Activated naive CD4-positive, alpha-beta T cell treated with anti-CD3 and anti-CD28 coated beads, Interleukin-2, amount 10 ng/mL, durations not matched to agents 7 days and 5 days (primary cell): ENCODE data around the gene CERS6.
"Not testable (repeated sequence)": the region's sequence is repeated elsewhere in the genome, so short reads cannot be mapped to it uniquely, and the experiment has no call there.

ENCODE experiments used
- CTCF ChIA-PET: fragments of 350-600 bp; sonication (Branson Sonifier 250); formaldehyde crosslinking; loops from one replicate; lab custom pipeline; 2021; ENCODE audit warnings: antibody characterized with exemption; lab: Charles Lee
- DNase-seq: peaks from one replicate; pipeline ENCODE4 v3.0.0-alpha.2; 2020
- H3K27ac Mint-ChIP-seq: one replicate; pipeline ENCODE4 v1.8.0; 2021; ENCODE audit warnings: mild to moderate bottlenecking, moderate library complexity, mixed read lengths
- H3K27me3 Mint-ChIP-seq: one replicate; pipeline ENCODE4 v1.8.0; 2021; ENCODE audit warnings: mild to moderate bottlenecking, mixed read lengths
- H3K36me3 Mint-ChIP-seq: one replicate; pipeline ENCODE4 v1.8.0; 2021; ENCODE audit warnings: mixed read lengths
- H3K4me1 Mint-ChIP-seq: one replicate; pipeline ENCODE4 v1.8.0; 2021; ENCODE audit warnings: mixed read lengths
- H3K4me3 Mint-ChIP-seq: one replicate; pipeline ENCODE4 v1.8.0; 2021; ENCODE audit warnings: mild to moderate bottlenecking, moderate library complexity, mixed read lengths
- H3K9me3 Mint-ChIP-seq: one replicate; pipeline ENCODE4 v1.8.0; 2021; ENCODE audit warnings: mixed read lengths

Gene CERS6

GRCh38 chr2:168455645-168456520, at the start of gene CERS6:
Gene CERS6 (plus strand): TSS chr2:168456272. CDS start chr2:168456449, 177 bp downstream.
- peak; percentile 91 for DNase-seq
- H3K27me3 Mint-ChIP-seq: no peaks in the 10 kb centered on the region
- H3K36me3 Mint-ChIP-seq: peaks cover 8% of the 10 kb centered on the region
- CTCF ChIA-PET: no interaction called here
- H3K4me3 Mint-ChIP-seq: no peak within 1 kb of the TSS
- H3K27ac Mint-ChIP-seq: peak within 1 kb of the TSS; percentile 82
- no peaks in the 10 kb centered on the region for H3K9me3 Mint-ChIP-seq
- peaks cover 38% of the 10 kb centered on the region for H3K4me1 Mint-ChIP-seq

- H3K27ac Mint-ChIP-seq, H3K4me3 Mint-ChIP-seq, CTCF ChIA-PET: not testable (repeated sequence)
Measured at GRCh38 chr2:168412301-168412700, 43.8 kb upstream of the CERS6 start.

GRCh38 chr2:168413101-168413500, 43.0 kb upstream of the CERS6 start:
- H3K27me3 Mint-ChIP-seq, DNase-seq, H3K27ac Mint-ChIP-seq, CTCF ChIA-PET, H3K4me3 Mint-ChIP-seq, H3K4me1 Mint-ChIP-seq: not testable (repeated sequence)
- H3K36me3 Mint-ChIP-seq: peaks cover 11% of the 10 kb centered on the region
- H3K9me3 Mint-ChIP-seq: peaks cover 37% of the 10 kb centered on the region

More at GRCh38 chr2:168412301-168412700, 43.8 kb upstream of the CERS6 start:
- DNase-seq, H3K27me3 Mint-ChIP-seq, H3K4me1 Mint-ChIP-seq: not testable (repeated sequence)
- peaks cover 44% of the 10 kb centered on the region for H3K9me3 Mint-ChIP-seq
- H3K36me3 Mint-ChIP-seq: peaks cover 11% of the 10 kb centered on the region

GRCh38 chr2:168416555-168416954, 39.5 kb upstream of the CERS6 start:
- H3K36me3 Mint-ChIP-seq: peaks cover 11% of the 10 kb centered on the region
- CTCF ChIA-PET: no interaction called here
- no peak overlapping the region for H3K27ac Mint-ChIP-seq
- no peak for DNase-seq
- H3K4me1 Mint-ChIP-seq: peaks cover 8% of the 10 kb centered on the region
- peaks cover 6% of the 10 kb centered on the region for H3K27me3 Mint-ChIP-seq
- H3K4me3 Mint-ChIP-seq: no peak overlapping the region
- H3K9me3 Mint-ChIP-seq: peaks cover 32% of the 10 kb centered on the region

- H3K4me1 Mint-ChIP-seq: peaks cover 15% of the 10 kb centered on the region
- no peak for DNase-seq
- no peak overlapping the region for H3K27ac Mint-ChIP-seq
- no peaks in the 10 kb centered on the region for H3K36me3 Mint-ChIP-seq
- no peaks in the 10 kb centered on the region for H3K27me3 Mint-ChIP-seq
- H3K9me3 Mint-ChIP-seq: peaks cover 10% of the 10 kb centered on the region
- no peak overlapping the region for H3K4me3 Mint-ChIP-seq
- CTCF ChIA-PET: no interaction called here
Measured at GRCh38 chr2:168422584-168422983, 33.5 kb upstream of the CERS6 start.

- Mint-ChIP-seq H3K27me3 (no peaks in the 10 kb centered on the region), H3K9me3 (peaks cover 10% of the 10 kb centered on the region), H3K36me3 (no peaks in the 10 kb centered on the region), H3K27ac (no peak overlapping the region), H3K4me3 (no peak overlapping the region), H3K4me1 (peaks cover 18% of the 10 kb centered on the region)
- DNase-seq: no peak
- CTCF ChIA-PET: interaction anchor here (0.6 kb wide), 1 partner anchor 250 kb away, joined by 3 read pairs; no protein-coding TSS in a partner anchor
Measured at GRCh38 chr2:168424112-168424951, 31.7 kb upstream of the CERS6 start.

- CTCF ChIA-PET: no interaction called here
- Mint-ChIP-seq H3K4me3 (no peak overlapping the region), H3K4me1 (peaks cover 18% of the 10 kb centered on the region), H3K27ac (no peak overlapping the region), H3K27me3 (peaks cover 4% of the 10 kb centered on the region), H3K9me3 (peaks cover 13% of the 10 kb centered on the region), H3K36me3 (peaks cover 2% of the 10 kb centered on the region)
- DNase-seq: no peak
Measured at GRCh38 chr2:168424971-168425370, 31.1 kb upstream of the CERS6 start.

GRCh38 chr2:168426861-168427260, 29.2 kb upstream of the CERS6 start:
- Mint-ChIP-seq H3K4me1 (peaks cover 26% of the 10 kb centered on the region), H3K4me3 (no peak overlapping the region), H3K27ac (no peak overlapping the region), H3K36me3 (peaks cover 2% of the 10 kb centered on the region), H3K27me3 (peaks cover 7% of the 10 kb centered on the region), H3K9me3 (peaks cover 10% of the 10 kb centered on the region)
- CTCF ChIA-PET: no interaction called here
- DNase-seq: no peak

GRCh38 chr2:168427451-168427850, 28.6 kb upstream of the CERS6 start:
- DNase-seq: no peak
- Mint-ChIP-seq H3K36me3 (peaks cover 2% of the 10 kb centered on the region), H3K4me3 (no peak overlapping the region), H3K27ac (no peak overlapping the region), H3K4me1 (peaks cover 29% of the 10 kb centered on the region), H3K9me3 (peaks cover 10% of the 10 kb centered on the region), H3K27me3 (peaks cover 7% of the 10 kb centered on the region)
- CTCF ChIA-PET: interaction anchor here (0.6 kb wide), 1 partner anchor 212 kb away, joined by 5 read pairs; no protein-coding TSS in a partner anchor

GRCh38 chr2:168428431-168428830, 27.6 kb upstream of the CERS6 start:
- Mint-ChIP-seq H3K9me3 (peaks cover 10% of the 10 kb centered on the region), H3K4me3 (no peak overlapping the region), H3K4me1 (peaks cover 39% of the 10 kb centered on the region), H3K36me3 (peaks cover 4% of the 10 kb centered on the region), H3K27me3 (peaks cover 7% of the 10 kb centered on the region), H3K27ac (no peak overlapping the region)
- CTCF ChIA-PET: no interaction called here
- no peak for DNase-seq

- no peak overlapping the region for H3K27ac Mint-ChIP-seq
- peaks cover 51% of the 10 kb centered on the region for H3K4me1 Mint-ChIP-seq
- CTCF ChIA-PET: interaction anchor here (0.6 kb wide), 1 partner anchor 38 kb away, joined by 3 read pairs; no protein-coding TSS in a partner anchor
- H3K36me3 Mint-ChIP-seq: peaks cover 5% of the 10 kb centered on the region
- no peak for DNase-seq
- peaks cover 3% of the 10 kb centered on the region for H3K9me3 Mint-ChIP-seq
- H3K27me3 Mint-ChIP-seq: peaks cover 7% of the 10 kb centered on the region
- no peak overlapping the region for H3K4me3 Mint-ChIP-seq
Measured at GRCh38 chr2:168429988-168430387, 26.1 kb upstream of the CERS6 start.

GRCh38 chr2:168430431-168430830, 25.6 kb upstream of the CERS6 start:
- Mint-ChIP-seq H3K36me3 (peaks cover 6% of the 10 kb centered on the region), H3K9me3 (peaks cover 3% of the 10 kb centered on the region), H3K27ac (no peak overlapping the region), H3K4me1 (peaks cover 55% of the 10 kb centered on the region), H3K4me3 (no peak overlapping the region), H3K27me3 (peaks cover 7% of the 10 kb centered on the region)
- CTCF ChIA-PET: interaction anchor here (0.6 kb wide), 1 partner anchor 38 kb away, joined by 3 read pairs; no protein-coding TSS in a partner anchor
- DNase-seq: no peak

- H3K4me1 Mint-ChIP-seq: peaks cover 57% of the 10 kb centered on the region
- H3K27me3 Mint-ChIP-seq: peaks cover 7% of the 10 kb centered on the region
- DNase-seq: no peak
- H3K9me3 Mint-ChIP-seq: peaks cover 3% of the 10 kb centered on the region
- peaks cover 6% of the 10 kb centered on the region for H3K36me3 Mint-ChIP-seq
- no peak overlapping the region for H3K4me3 Mint-ChIP-seq
- CTCF ChIA-PET: interaction anchor here (0.7 kb wide), 1 partner anchor 624 kb away, joined by 3 read pairs; no protein-coding TSS in a partner anchor
- H3K27ac Mint-ChIP-seq: no peak overlapping the region
Measured at GRCh38 chr2:168431301-168432024, 24.6 kb upstream of the CERS6 start.
